H1 (cell line): ENCODE results near the gene TIMM22. TPM values are rescaled to one million over a fixed set of nuclear protein-coding genes. Genes with fewer than 3 reads are reported as not detected.

Experiments
- CBX5 ChIP-seq: fragments of 300-800, 300-1000 bp; sonication (generic); IDR thresholded peaks from 2 replicates; pipeline ENCODE4 v1.7.1; 2016; ENCODE audit warnings: antibody characterized with exemption, low read length, low read depth
- FOSL1 ChIP-seq: IDR thresholded peaks from 2 replicates; pipeline ENCODE4 v1.6.1; 2011; ENCODE audit warnings: mild to moderate bottlenecking, low read depth, low read length, moderate library complexity; ENCODE audit not compliant: insufficient read depth
- KDM4A ChIP-seq: IDR thresholded peaks from one replicate; pipeline ENCODE4 v1.7.1; 2012; ENCODE audit warnings: low read depth, mild to moderate bottlenecking, moderate library complexity, low read length, inconsistent platforms; ENCODE audit not compliant: severe bottlenecking
- MAFK ChIP-seq: IDR thresholded peaks from 2 replicates; pipeline ENCODE4 v1.6.1; 2012; ENCODE audit warnings: low read depth, mild to moderate bottlenecking, improper control_type of control experiment, low read length
- SIRT6 ChIP-seq: IDR thresholded peaks from one replicate; pipeline ENCODE4 v1.7.1; 2012; ENCODE audit warnings: low read length, inconsistent platforms
- TAF7 ChIP-seq: optimal IDR thresholded peaks from 2 replicates; pipeline ENCODE3; 2011; ENCODE audit warnings: low read depth, mild to moderate bottlenecking, inconsistent platforms, low read length, moderate library complexity, borderline replicate concordance
- polyA plus RNA-seq, 7 experiments: library from polyadenylated mRNA; depleted of rRNA in 3 of 7; stranded (reverse) in 5 of 7; unstranded in 2 of 7; fragments of >200 nt in 5 of 7; fragments of 200-250 nt in 2 of 7; gene quantifications; 1 replicate in 5 of 7; 2 replicates in 1 of 7; 4 replicates in 1 of 7; pipeline versions ENCODE4 v1.2.1 to v1.2.3, GENCODE V29; 2011 to 2013; ENCODE audit warnings: missing spikeins in 2 of 7, mixed read lengths in 2 of 7
- total RNA-seq: library from RNA; stranded (reverse); fragmentation: NEBNext Ultra II Directional; extraction: Animal tissue kit (Norgen Biotek cat#: 25700); gene quantifications from 2 replicates; pipeline ENCODE4 v1.2.1, GENCODE V29; 2021

TIMM22 gene
- total and polyA plus RNA-seq, 2 of the 8 experiments (the other 6 are each of a cell fraction or from before 2014, with no cell fraction given) = 13.8 to 17.4 TPM

GRCh38 chr17:1005361-1005946 is 8.5 kb downstream of the TIMM22 start (continued):
- no peak for TF ChIP-seq TAF7
- TF ChIP-seq SIRT6 = no peak
- TF ChIP-seq KDM4A = no peak
- no peak for TF ChIP-seq MAFK
- TF ChIP-seq FOSL1 = no peak
- no peak for TF ChIP-seq CBX5
